Muscle layer of duodenum (tissue), 2 donors: ENCODE data around the gene ADAT1.

ENCODE experiments used
- H3K27ac ChIP-seq: one replicate; pipeline ENCODE4 v1.7.0; 2013; ENCODE audit warnings: mild to moderate bottlenecking, low read length
- H3K27me3 ChIP-seq: one replicate; pipeline ENCODE4 v1.7.0; 2013; ENCODE audit warnings: low read depth, mild to moderate bottlenecking, control low read depth, low read length
- H3K36me3 ChIP-seq, 2 donors: one replicate each; pipeline ENCODE4 v1.7.0; 2013; ENCODE audit warnings: low read length in 2 of 2, control low read depth in 1 of 2, mild to moderate bottlenecking in 1 of 2; ENCODE audit not compliant: insufficient read depth in 2 of 2, control insufficient read depth in 1 of 2
- H3K4me1 ChIP-seq, 2 donors: one replicate each; pipeline ENCODE4 v1.7.0; 2013; ENCODE audit warnings: low read length in 2 of 2, mild to moderate bottlenecking in 2 of 2, control low read depth in 1 of 2, moderate library complexity in 1 of 2; ENCODE audit not compliant: insufficient read depth in 2 of 2, control insufficient read depth in 1 of 2
- H3K4me3 ChIP-seq, 2 donors: one replicate each; pipeline ENCODE4 v1.7.0; 2013; ENCODE audit warnings: low read length in 2 of 2, low read depth in 1 of 2, mild to moderate bottlenecking in 1 of 2
- H3K9me3 ChIP-seq, 2 donors: one replicate each; pipeline ENCODE4 v1.7.0; 2013; ENCODE audit warnings: low read length in 2 of 2, control low read depth in 1 of 2, mild to moderate bottlenecking in 1 of 2; ENCODE audit not compliant: control insufficient read depth in 1 of 2
- donor health status: healthy.

ADAT1 gene, protein sequence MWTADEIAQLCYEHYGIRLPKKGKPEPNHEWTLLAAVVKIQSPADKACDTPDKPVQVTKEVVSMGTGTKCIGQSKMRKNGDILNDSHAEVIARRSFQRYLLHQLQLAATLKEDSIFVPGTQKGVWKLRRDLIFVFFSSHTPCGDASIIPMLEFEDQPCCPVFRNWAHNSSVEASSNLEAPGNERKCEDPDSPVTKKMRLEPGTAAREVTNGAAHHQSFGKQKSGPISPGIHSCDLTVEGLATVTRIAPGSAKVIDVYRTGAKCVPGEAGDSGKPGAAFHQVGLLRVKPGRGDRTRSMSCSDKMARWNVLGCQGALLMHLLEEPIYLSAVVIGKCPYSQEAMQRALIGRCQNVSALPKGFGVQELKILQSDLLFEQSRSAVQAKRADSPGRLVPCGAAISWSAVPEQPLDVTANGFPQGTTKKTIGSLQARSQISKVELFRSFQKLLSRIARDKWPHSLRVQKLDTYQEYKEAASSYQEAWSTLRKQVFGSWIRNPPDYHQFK

DNA sequence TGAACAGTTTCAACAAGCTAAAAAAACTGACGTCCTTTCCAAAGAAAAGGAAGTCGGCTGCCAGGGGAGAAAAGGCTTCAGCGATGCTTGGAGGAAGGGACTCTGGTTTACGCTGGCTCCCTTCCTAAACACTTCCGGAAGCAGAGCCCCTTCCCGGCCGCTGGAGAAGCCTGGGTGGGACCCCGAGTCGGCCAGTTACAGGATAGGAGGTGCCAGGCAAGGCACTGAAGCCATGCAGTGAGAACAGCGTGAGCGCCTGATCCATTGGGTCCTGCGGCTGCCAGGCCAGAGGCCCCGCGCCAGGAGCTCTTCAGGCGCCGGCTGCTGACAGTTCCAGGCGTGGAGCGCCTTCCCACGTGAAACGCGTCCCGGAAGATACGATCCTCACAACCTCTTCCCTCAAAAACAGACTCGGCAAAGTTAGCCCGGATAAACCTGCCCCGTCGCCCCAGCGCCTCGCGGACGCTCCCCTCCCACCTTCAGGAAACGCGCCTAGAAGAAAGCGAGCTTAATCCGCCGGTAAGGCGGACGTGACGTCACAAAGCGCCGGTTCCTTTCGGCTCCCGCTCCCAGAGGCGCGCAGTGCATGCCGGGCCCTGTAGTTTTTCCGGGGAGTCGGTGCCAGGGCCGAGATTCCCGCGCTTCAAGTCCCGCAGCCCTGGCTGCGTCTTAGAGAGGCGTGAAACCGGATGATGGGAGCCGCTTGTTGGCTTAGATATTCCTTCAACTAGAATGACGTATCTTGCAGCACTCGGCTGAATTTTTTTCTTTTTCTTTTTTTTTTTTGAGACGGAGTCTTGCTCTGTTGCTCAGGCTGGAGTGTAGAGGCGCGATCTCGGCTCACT, at the start of gene ADAT1:
Gene ADAT1 (minus strand): TSS at position 521 of the 845 bp plus-strand sequence. CDS start 2,482 bp downstream, outside the sequence.
- Histone ChIP-seq H3K27me3 (no peaks in the 10 kb centered on the region), H3K27ac (peak within 1 kb of the TSS; percentile 96), H3K36me3 (peaks cover 35 to 44% of the 10 kb centered on the region in 2 donors), H3K4me1 (peaks cover 5 to 13% of the 10 kb centered on the region in 2 donors), H3K4me3 (peak within 1 kb of the TSS; percentile 77 to 86), H3K9me3 (no peaks in the 10 kb centered on the region)

DNA sequence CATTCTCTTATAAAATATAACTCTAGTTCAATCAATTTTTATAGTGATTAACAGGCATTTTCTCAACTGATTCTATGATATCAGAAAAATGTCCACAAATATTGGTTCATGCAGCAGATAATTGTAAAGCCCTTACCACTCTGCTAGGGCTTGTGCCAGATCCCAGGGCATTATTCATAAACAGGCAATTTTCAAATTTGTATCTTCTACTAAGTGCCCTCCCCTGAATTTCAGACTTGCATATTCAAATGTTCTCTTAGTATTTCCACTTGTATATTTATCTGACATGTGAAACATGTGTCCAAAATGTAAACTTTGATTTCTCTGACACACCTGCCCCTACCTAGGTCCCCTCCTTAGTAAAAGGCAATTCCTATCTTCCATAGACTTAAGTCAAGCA, 44.4 kb upstream of the ADAT1 start:
- H3K27me3 ChIP-seq = no peaks in the 10 kb centered on the region
- H3K36me3 ChIP-seq = no peaks in the 10 kb centered on the region
- H3K27ac ChIP-seq = no peak overlapping the region
- H3K4me3 ChIP-seq = no peak overlapping the region
- H3K9me3 ChIP-seq = no peaks in the 10 kb centered on the region
- H3K4me1 ChIP-seq = no peaks in the 10 kb centered on the region

DNA sequence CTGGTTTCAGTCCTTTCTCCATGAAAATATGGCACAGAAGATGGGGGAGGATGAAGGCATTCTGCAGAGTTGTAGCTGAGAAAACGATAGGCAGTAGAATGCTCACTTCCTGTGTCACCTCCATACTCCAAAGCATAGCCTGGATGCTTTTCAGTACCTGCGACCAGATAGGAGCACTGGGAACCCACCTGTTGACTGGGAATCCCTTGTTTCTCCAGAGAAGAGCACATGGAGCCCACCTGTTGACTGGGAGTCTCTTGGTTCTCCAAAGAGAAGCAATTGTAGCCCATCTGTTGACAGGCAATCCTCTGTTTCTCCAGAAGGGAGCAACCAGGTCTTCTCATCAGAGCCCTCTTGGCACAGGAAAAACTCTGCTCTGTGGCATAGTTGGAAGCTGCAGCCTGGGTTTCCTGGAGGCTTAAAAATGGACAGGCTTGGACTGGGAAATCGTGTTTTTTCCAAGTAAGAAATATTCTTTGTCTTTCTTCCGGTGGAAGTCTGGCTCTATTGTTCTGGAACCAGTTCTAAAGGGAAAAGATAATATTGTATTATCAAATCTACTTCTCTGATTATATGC, 37.7 kb upstream of the ADAT1 start:
- H3K9me3 ChIP-seq = no peaks in the 10 kb centered on the region
- no peaks in the 10 kb centered on the region for H3K4me1 ChIP-seq
- H3K4me3 ChIP-seq = no peak overlapping the region
- no peaks in the 10 kb centered on the region for H3K27me3 ChIP-seq
- H3K27ac ChIP-seq = no peak overlapping the region
- H3K36me3 ChIP-seq = peaks cover 22 to 43% of the 10 kb centered on the region in 2 donors

GRCh38 chr16:75660321-75660720, 37.2 kb upstream of the ADAT1 start:
- no peaks in the 10 kb centered on the region for H3K9me3 ChIP-seq
- H3K27ac ChIP-seq = no peak overlapping the region
- no peaks in the 10 kb centered on the region for H3K4me1 ChIP-seq
- H3K36me3 ChIP-seq = peaks cover 27 to 48% of the 10 kb centered on the region in 2 donors
- no peaks in the 10 kb centered on the region for H3K27me3 ChIP-seq
- no peak overlapping the region for H3K4me3 ChIP-seq

GRCh38 chr16:75658175-75658574, 35.1 kb upstream of the ADAT1 start:
- Histone ChIP-seq H3K27me3 (no peaks in the 10 kb centered on the region), H3K27ac (no peak overlapping the region), H3K4me3 (no peak overlapping the region), H3K4me1 (peaks cover 5 to 7% of the 10 kb centered on the region in 2 donors), H3K36me3 (peaks cover 38 to 53% of the 10 kb centered on the region in 2 donors), H3K9me3 (no peaks in the 10 kb centered on the region)

- Histone ChIP-seq H3K36me3 (peaks cover 36 to 38% of the 10 kb centered on the region in 2 donors), H3K4me3 (no peak overlapping the region), H3K9me3 (no peaks in the 10 kb centered on the region), H3K27me3 (no peaks in the 10 kb centered on the region), H3K27ac (no peak overlapping the region), H3K4me1 (peaks cover 27 to 42% of the 10 kb centered on the region in 2 donors)
These were observed 30.8 kb upstream of the ADAT1 start for GRCh38 chr16:75653922-75654321.

DNA sequence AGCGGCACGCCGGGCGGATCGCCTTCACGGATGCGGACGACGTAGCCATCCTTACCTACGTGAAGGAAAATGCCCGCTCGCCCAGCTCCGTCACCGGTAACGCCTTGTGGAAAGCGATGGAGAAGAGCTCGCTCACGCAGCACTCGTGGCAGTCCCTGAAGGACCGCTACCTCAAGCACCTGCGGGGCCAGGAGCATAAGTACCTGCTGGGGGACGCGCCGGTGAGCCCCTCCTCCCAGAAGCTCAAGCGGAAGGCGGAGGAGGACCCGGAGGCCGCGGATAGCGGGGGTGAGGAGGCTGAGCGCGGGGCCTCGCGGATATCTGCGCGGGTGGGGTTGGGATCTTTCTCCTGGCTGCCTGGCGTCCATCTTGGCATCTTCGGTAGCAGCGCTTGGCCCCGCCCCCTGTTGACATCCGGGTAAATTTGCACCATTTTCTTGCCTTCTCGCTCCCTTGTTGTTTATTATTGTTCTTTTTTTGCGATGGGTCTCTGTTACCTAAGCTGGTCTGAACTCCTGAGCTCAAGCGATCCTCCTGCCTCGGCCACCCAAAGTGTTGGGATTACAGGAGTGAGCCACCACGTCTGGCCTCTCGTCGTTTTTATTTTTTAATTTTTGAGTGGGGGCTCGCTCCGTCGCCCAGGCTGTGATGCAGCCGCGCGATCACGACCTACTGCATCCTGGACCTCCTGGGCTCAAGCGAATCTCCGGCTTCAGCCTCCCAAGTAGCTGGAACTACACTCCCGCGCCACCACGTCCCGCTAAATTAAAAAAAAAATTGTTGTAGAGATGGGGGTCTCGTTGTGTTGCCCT, 25.4 kb upstream of the ADAT1 start:
- H3K36me3 ChIP-seq = peaks cover 0 to 28% of the 10 kb centered on the region in 2 donors
- no peaks in the 10 kb centered on the region for H3K27me3 ChIP-seq
- peaks cover 25 to 70% of the 10 kb centered on the region in 2 donors for H3K4me1 ChIP-seq
- peak overlapping the region; percentile 83 to 100 for H3K4me3 ChIP-seq
- peak overlapping the region; percentile 96 for H3K27ac ChIP-seq
- no peaks in the 10 kb centered on the region for H3K9me3 ChIP-seq

- Histone ChIP-seq H3K9me3 (no peaks in the 10 kb centered on the region), H3K4me1 (peaks cover 17 to 62% of the 10 kb centered on the region in 2 donors), H3K27me3 (no peaks in the 10 kb centered on the region), H3K27ac (peak within 1 kb of the TSS; percentile 96), H3K36me3 (peaks cover 3 to 34% of the 10 kb centered on the region in 2 donors), H3K4me3 (peak within 1 kb of the TSS; percentile 83 to 100)
These were observed 24.6 kb upstream of the ADAT1 start, which contains the start of the genes KARS1 and TERF2IP for GRCh38 chr16:75647492-75648264. Gene KARS1 (minus strand): TSS chr16:75647665. CDS start chr16:75647639, 26 bp downstream. Gene TERF2IP (plus strand): TSS chr16:75647773. CDS start chr16:75647883, 110 bp downstream.

DNA sequence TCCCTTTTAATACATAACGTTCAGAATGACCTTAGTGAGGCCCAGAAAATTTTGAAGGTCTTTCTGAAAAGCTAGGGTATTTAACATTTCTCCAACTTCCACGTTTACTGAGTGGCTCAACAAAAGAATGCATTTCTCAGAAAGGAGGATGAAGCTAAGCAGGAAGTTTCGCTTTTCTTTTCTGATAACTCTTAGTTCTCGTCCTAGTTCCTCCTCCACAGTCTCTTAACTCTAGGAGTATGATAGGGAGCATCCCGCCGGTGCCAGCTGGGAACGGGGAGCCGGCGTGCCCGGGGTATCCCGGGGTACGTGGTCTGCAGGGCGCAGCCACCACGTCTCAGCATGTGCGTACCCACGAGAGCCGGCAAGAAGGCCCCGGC, 24.0 kb upstream of the ADAT1 start:
- Histone ChIP-seq H3K27ac (peak overlapping the region; percentile 83), H3K36me3 (peaks cover 6 to 39% of the 10 kb centered on the region in 2 donors), H3K4me3 (peak overlapping the region; percentile 83 to 100), H3K4me1 (peaks cover 15 to 58% of the 10 kb centered on the region in 2 donors), H3K27me3 (no peaks in the 10 kb centered on the region), H3K9me3 (no peaks in the 10 kb centered on the region)
